ENCODE measurements around the gene MSLN.

- peak; percentile 95 for TF ChIP-seq ELF1 (IDR thresholded peaks at IDR 0.05)
- peak; percentile 94 for TF ChIP-seq MAX (IDR thresholded peaks at IDR 0.05; ENCODE audit: low read depth)
- no peak for TF ChIP-seq GATA2 (CRISPR knock-in tag; IDR thresholded peaks at IDR 0.05)
- TF ChIP-seq SIN3A (IDR thresholded peaks at IDR 0.05; ENCODE audit: borderline replicate concordance, low read depth, low read length) = peak; percentile 59; the same call in 1 of the 2 replicates
- TF ChIP-seq USF2 (IDR thresholded peaks at IDR 0.05; ENCODE audit: borderline replicate concordance, low read depth, low read length) = no peak
- peak; percentile 81 for TF ChIP-seq POLR2AphosphoS5 (IDR thresholded peaks at IDR 0.05; ENCODE audit: low read depth, low read length)
- no peak for TF ChIP-seq RFX5 (IDR thresholded peaks at IDR 0.05; ENCODE audit: low read length)
- no peak for TF ChIP-seq EZH2phosphoT487 (IDR thresholded peaks at IDR 0.05; ENCODE audit: borderline replicate concordance, low read depth)
- TF ChIP-seq RCOR1 (IDR thresholded peaks at IDR 0.05; ENCODE audit: low read length) = no peak
- TF ChIP-seq CTCF (IDR thresholded peaks at IDR 0.05) = no peak
- no peak for TF ChIP-seq SMC3 (IDR thresholded peaks at IDR 0.05; ENCODE audit: low read depth, low read length)
- peak; percentile 99 for TF ChIP-seq YY1 (IDR thresholded peaks at IDR 0.05; ENCODE audit: low read depth)
- no peak; the same call in 1 of the 2 replicates for TF ChIP-seq MXI1 (IDR thresholded peaks at IDR 0.05; ENCODE audit: low read depth, low read length)
- no peak for TF ChIP-seq EP300 (IDR thresholded peaks at IDR 0.05; ENCODE audit: borderline replicate concordance in 1 of 2, low read depth in 1 of 2, low read length in 1 of 2)
These were observed 47.0 kb downstream of the MSLN start for GRCh38 chr16:807347-808084.
